Mononuclear cell (primary cell): ENCODE measurements around the gene EIF3C. TPM values are rescaled to one million over a fixed set of nuclear protein-coding genes. Genes with fewer than 3 reads are reported as not detected.
"Not testable (repeated sequence)": the region's sequence is repeated elsewhere in the genome, so short reads cannot be mapped to it uniquely, and the experiment has no call there.

Experiments
- H3K27me3 ChIP-seq: 2 replicates; pipeline ENCODE4 v1.6.0; 2011; ENCODE audit warnings: low read length, control low read depth; ENCODE audit not compliant: insufficient read depth
- H3K4me1 ChIP-seq: 2 replicates; pipeline ENCODE4 v1.5.1; 2011; ENCODE audit warnings: mild to moderate bottlenecking, low read length, control low read depth; ENCODE audit not compliant: insufficient read depth
- H3K4me3 ChIP-seq: 2 replicates; pipeline ENCODE4 v1.5.1; 2011; ENCODE audit warnings: mild to moderate bottlenecking, low read length, moderate library complexity
- H3K9me3 ChIP-seq: 2 replicates; pipeline ENCODE4 v1.5.1; 2011; ENCODE audit warnings: low read depth, mild to moderate bottlenecking, control low read depth, low read length
- total RNA-seq: library from RNA; depleted of rRNA; stranded (reverse); fragments of >200 nt; gene quantifications from one replicate; pipeline ENCODE4 v1.2.3, GENCODE V29; 2012

Gene EIF3C
- total RNA-seq, 1 donor = 50.6 TPM

- H3K4me3 ChIP-seq, H3K27me3 ChIP-seq, H3K9me3 ChIP-seq, H3K4me1 ChIP-seq: not testable (repeated sequence)
Measured at GRCh38 chr16:28739787-28740186, 28.5 kb downstream of the EIF3C start.

- H3K9me3 ChIP-seq, H3K27me3 ChIP-seq, H3K4me1 ChIP-seq, H3K4me3 ChIP-seq: not testable (repeated sequence)
Measured at GRCh38 chr16:28740631-28741030, 29.4 kb downstream of the EIF3C start.

- H3K4me1 ChIP-seq, H3K4me3 ChIP-seq, H3K27me3 ChIP-seq, H3K9me3 ChIP-seq: not testable (repeated sequence)
Measured at GRCh38 chr16:28741295-28741694, 30.0 kb downstream of the EIF3C start.

- H3K27me3 ChIP-seq, H3K9me3 ChIP-seq, H3K4me1 ChIP-seq, H3K4me3 ChIP-seq: not testable (repeated sequence)
Measured at GRCh38 chr16:28746618-28747350, 35.5 kb downstream of the EIF3C start.

GRCh38 chr16:28749997-28750465 is 38.8 kb downstream of the EIF3C start:
- H3K4me1 ChIP-seq, H3K27me3 ChIP-seq, H3K9me3 ChIP-seq, H3K4me3 ChIP-seq: not testable (repeated sequence)

- H3K4me3 ChIP-seq, H3K9me3 ChIP-seq, H3K27me3 ChIP-seq, H3K4me1 ChIP-seq: not testable (repeated sequence)
Measured at GRCh38 chr16:28750469-28751067, 39.3 kb downstream of the EIF3C start.

GRCh38 chr16:28751487-28751886 is 40.2 kb downstream of the EIF3C start, which contains the start of gene NPIPB9:
Gene NPIPB9 (plus strand): TSS chr16:28751787.
- H3K9me3 ChIP-seq, H3K4me3 ChIP-seq, H3K4me1 ChIP-seq, H3K27me3 ChIP-seq: not testable (repeated sequence)

GRCh38 chr16:28781697-28782096 is 70.4 kb downstream of the EIF3C start:
- not testable (repeated sequence) for H3K4me1 ChIP-seq, H3K27me3 ChIP-seq, H3K9me3 ChIP-seq, H3K4me3 ChIP-seq

GRCh38 chr16:28782357-28782756 is 71.1 kb downstream of the EIF3C start:
- not testable (repeated sequence) for H3K4me1 ChIP-seq, H3K9me3 ChIP-seq, H3K4me3 ChIP-seq, H3K27me3 ChIP-seq

Other genes starting within 250 kb of the EIF3C start
- gene NPIPB7, start 239.1 kb upstream of the EIF3C start, total RNA-seq = not detected
- gene CLN3, start 219.4 kb upstream of the EIF3C start, total RNA-seq = 17.2 TPM
- gene APOBR, start 216.8 kb upstream of the EIF3C start, total RNA-seq = 3.6 TPM
- gene IL27, start 204.6 kb upstream of the EIF3C start, total RNA-seq = not detected
- gene NUPR1, start 172.5 kb upstream of the EIF3C start, total RNA-seq = under 0.01 TPM
- gene SGF29, start 157.5 kb upstream of the EIF3C start, total RNA-seq = 18.4 TPM
- 1.6 TPM for gene SULT1A2, start 114.4 kb upstream of the EIF3C start, total RNA-seq
- 53.4 TPM for gene SULT1A1, start 101.4 kb upstream of the EIF3C start, total RNA-seq
- 0.10 TPM for gene NPIPB8, start 73.4 kb upstream of the EIF3C start, total RNA-seq
- gene NPIPB9, start 40.3 kb downstream of the EIF3C start, total RNA-seq = 15.5 TPM
- gene ATXN2L, start 111.5 kb downstream of the EIF3C start, total RNA-seq = 85.7 TPM
- gene TUFM, start 134.9 kb downstream of the EIF3C start, total RNA-seq = 62.5 TPM
- 12.1 TPM for gene SH2B1, start 152.4 kb downstream of the EIF3C start, total RNA-seq
- 0.52 TPM for gene ATP2A1, start 167.0 kb downstream of the EIF3C start, total RNA-seq
- 16.3 TPM for gene RABEP2, start 213.8 kb downstream of the EIF3C start, total RNA-seq
- gene CD19, start 220.5 kb downstream of the EIF3C start, total RNA-seq = 6.6 TPM
- gene NFATC2IP, start 239.5 kb downstream of the EIF3C start, total RNA-seq = 31.5 TPM